Fibroblast of villous mesenchyme (primary cell): ENCODE measurements around the gene SLX4IP. TPM values are rescaled to one million over a fixed set of nuclear protein-coding genes. Genes with fewer than 3 reads are reported as not detected.

Experiments used
- DNase-seq: peaks from one replicate; pipeline ENCODE4 v3.0.0-alpha.2; 2010; ENCODE audit warnings: low read depth
- H3K4me3 ChIP-seq: 2 replicates; pipeline ENCODE4 v1.5.1; 2011; ENCODE audit warnings: low read depth, mild to moderate bottlenecking, low read length
- total RNA-seq: library from RNA; depleted of rRNA; stranded (reverse); fragments of >200 nt; gene quantifications from 2 replicates; pipeline ENCODE4 v1.2.3, GENCODE V29; 2012
- TF ChIP-seq, protein P1 (sequence below): IDR thresholded peaks from 2 replicates; pipeline ENCODE4 v1.5.1; 2012; ENCODE audit warnings: low read depth, mild to moderate bottlenecking, low read length; ENCODE audit not compliant: insufficient read depth

Gene SLX4IP
- total RNA-seq, 1 donor = 5.6 TPM

DNA sequence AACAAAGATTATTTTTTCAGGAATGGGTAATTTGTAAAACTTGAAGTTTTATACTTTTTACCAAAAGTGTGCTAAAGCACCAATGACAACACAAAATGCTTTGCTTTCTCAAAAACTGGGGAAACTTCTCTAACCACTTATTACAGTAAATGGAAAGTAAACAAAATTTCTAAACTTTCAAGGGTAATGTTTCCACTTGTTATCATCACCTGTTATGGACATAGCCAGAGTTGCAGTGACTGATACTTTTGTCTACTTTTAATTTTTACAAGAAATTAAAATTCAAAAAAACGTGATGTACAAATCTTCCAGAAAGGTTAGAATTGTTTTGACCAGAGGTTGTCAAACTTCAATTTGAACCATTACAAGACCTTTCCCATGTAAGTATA lies 138.8 kb downstream of the SLX4IP start:
- TF ChIP-seq, protein P1, sequence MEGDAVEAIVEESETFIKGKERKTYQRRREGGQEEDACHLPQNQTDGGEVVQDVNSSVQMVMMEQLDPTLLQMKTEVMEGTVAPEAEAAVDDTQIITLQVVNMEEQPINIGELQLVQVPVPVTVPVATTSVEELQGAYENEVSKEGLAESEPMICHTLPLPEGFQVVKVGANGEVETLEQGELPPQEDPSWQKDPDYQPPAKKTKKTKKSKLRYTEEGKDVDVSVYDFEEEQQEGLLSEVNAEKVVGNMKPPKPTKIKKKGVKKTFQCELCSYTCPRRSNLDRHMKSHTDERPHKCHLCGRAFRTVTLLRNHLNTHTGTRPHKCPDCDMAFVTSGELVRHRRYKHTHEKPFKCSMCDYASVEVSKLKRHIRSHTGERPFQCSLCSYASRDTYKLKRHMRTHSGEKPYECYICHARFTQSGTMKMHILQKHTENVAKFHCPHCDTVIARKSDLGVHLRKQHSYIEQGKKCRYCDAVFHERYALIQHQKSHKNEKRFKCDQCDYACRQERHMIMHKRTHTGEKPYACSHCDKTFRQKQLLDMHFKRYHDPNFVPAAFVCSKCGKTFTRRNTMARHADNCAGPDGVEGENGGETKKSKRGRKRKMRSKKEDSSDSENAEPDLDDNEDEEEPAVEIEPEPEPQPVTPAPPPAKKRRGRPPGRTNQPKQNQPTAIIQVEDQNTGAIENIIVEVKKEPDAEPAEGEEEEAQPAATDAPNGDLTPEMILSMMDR = no peak
- no peak overlapping the region for H3K4me3 ChIP-seq
- DNase-seq = no peak

DNA sequence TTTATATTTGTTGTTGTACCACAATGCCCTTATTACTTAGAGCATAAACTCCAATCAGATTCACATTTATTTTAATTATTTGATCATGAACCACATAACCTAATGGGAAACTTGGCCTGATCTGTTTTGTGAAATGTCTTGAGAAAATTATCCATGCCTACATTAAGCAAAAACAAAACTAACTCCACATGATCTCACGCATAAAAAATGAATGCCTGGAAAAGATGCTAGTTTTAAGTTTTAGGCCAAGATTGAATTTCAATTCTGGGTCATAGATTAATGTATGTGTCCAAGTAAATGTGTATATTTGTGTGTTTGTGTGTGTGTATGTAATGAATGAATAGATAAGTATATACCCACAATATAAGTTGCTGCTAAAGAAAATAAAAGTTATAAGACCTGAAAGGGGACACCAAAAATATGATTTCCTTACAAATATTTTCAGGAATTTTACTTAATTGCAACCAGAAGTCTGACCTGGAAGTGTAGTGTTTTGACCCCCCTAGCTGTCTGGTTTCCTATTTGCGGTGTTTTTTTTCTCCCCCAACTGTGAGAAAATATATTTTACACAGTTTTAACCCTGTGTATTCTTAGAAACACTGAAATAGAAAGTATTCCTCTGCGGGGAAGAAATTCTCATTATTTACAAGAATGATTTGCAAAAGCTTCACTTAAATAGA lies 141.4 kb downstream of the SLX4IP start:
- peak; percentile 35 for DNase-seq
- no peak overlapping the region for H3K4me3 ChIP-seq
- TF ChIP-seq, protein P1 = no peak

DNA sequence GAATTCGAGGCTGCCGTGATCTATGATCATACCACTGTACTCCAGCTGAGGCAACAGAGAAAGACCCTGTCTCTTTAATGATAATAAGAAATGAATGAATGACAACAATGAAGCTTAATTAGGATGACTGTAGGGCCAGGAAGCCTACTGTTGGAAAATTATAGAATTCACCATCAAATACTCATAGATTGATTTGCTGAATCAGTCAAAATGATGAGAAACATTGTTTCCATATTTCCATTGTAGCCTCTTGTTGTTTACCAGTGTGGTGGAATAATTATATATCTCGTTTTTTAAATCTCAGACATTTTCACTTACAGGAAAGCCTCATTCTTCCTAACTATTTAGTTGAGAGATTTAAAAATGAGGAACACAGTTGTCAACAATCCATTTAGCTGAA lies 142.5 kb downstream of the SLX4IP start:
- TF ChIP-seq, protein P1 = no peak

DNA sequence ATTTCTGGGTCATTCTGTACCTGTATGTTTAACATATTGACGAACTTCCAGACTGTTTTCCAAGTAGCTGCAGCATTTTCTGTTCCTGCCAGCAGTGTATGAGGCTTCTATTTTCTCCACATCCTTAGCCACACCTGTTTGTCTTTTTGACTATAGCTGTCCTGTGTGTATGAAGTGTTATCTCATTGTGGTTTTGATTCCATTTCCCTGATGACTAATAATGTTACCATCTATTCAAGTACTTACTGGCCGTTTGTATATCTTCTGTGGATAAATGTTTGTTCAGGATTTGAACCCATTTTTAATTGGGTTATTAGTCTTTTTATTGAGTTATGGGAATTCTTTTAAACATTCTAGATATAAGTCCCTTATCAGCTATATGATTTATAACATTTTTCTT lies 143.5 kb downstream of the SLX4IP start:
- TF ChIP-seq, protein P1 = no peak
- DNase-seq = peak; percentile 70
- no peak overlapping the region for H3K4me3 ChIP-seq

More for the DNA sequence above, 142.5 kb downstream of the SLX4IP start:
- DNase-seq = no peak
- no peak overlapping the region for H3K4me3 ChIP-seq

DNA sequence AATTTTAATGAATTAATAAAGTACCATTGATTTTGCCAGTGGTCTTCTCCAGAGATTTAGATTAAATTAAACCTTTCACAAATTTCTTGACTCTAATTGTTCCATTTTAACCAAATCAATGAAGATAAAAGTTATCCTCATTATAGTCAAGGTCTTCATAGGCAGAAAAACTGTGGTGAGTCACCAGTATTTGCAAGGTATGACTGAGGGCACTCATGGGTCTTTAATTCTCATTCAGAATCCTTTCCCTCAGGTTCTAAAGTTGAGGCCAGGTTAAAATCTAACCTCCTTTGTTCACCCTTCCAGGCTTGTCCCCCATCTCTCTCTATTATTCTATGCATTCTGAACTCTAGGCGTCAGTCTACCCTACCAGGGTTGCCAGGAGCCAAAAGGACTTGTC lies 144.8 kb downstream of the SLX4IP start:
- TF ChIP-seq, protein P1 = no peak
- DNase-seq = no peak

DNA sequence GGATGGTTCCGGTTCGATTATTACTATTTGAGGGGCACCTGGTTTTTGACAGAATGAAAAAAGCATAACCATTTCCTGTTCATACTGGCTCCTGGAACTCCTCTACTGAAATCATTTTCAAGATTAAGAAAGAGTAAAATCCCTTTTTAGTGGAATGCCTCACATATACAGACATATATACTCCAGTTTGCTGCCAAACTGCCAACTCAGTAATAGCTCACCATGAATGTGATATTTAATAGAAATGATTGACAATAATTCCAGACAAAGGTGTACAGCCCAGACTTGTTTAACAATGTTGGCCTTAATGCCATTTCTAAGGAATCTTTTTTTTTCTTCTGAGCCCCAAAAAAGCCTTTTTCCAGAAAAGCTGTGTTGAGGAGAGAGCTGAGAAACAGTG lies 145.6 kb downstream of the SLX4IP start:
- no peak overlapping the region for H3K4me3 ChIP-seq
- DNase-seq = no peak
- TF ChIP-seq, protein P1 = no peak

More for the DNA sequence above, 144.8 kb downstream of the SLX4IP start:
- H3K4me3 ChIP-seq = no peak overlapping the region

DNA sequence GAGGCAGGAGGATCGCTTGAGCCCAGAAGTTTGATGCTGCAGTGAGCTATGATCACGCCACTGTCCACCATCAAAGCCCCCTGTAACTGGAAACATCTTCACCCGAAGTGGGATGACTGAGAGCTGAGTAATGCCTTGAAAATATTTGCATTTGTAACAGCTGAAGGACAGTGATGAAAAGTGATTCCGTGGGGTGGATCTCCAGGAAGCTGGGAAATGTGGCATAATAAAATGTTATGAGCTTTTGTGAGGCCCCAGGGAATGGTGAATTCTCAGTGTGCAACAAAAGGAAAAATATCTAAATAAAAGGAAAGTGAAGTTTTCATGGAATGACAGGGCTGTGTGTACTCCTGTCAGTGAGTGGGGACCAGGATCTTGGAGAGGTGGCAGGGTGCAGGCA lies 146.7 kb downstream of the SLX4IP start:
- DNase-seq = peak; percentile 66
- H3K4me3 ChIP-seq = no peak overlapping the region
- TF ChIP-seq, protein P1 = no peak
